Tibial nerve (tissue), 4 donors: Measurements from ENCODE around the gene AFF2. TPM values are rescaled to one million over a fixed set of nuclear protein-coding genes. Genes with fewer than 3 reads are reported as not detected.

Experiments used
- DNase-seq, 2 donors: peaks; one replicate each; pipeline ENCODE4 v3.0.0-alpha.2; 2019; ENCODE audit warnings: low spot score in 2 of 2
- H3K27ac ChIP-seq, 4 donors: fragments of 200-600 bp; sonication (generic) in 3 of 4; one replicate each; pipeline ENCODE4 v1.5.1; 2017 to 2019; ENCODE audit warnings: mild to moderate bottlenecking in 1 of 4
- H3K27me3 ChIP-seq, 2 donors: fragments of 200-600 bp; sonication (generic) in 1 of 2; one replicate each; pipeline versions ENCODE4 v1.5.1 to v1.6.0; 2017 to 2019
- H3K36me3 ChIP-seq, 3 donors: fragments of 200-600 bp; sonication (generic); one replicate each; pipeline ENCODE4 v1.5.1; 2018 to 2019
- H3K4me1 ChIP-seq, 4 donors: fragments of 200-600 bp; sonication (generic) in 3 of 4; one replicate each; pipeline ENCODE4 v1.5.1; 2017 to 2019
- H3K4me3 ChIP-seq, 4 donors: fragments of 200-600 bp; sonication (generic) in 3 of 4; one replicate each; pipeline ENCODE4 v1.5.1; 2017 to 2019; ENCODE audit warnings: mild to moderate bottlenecking in 1 of 4, moderate library complexity in 1 of 4
- H3K9me3 ChIP-seq, 4 donors: fragments of 200-600 bp; sonication (generic) in 3 of 4; one replicate each; pipeline ENCODE4 v1.5.1; 2017 to 2019
- EP300 ChIP-seq, 2 donors: sonication (generic); formaldehyde crosslinking; IDR thresholded peaks; one replicate each; pipeline ENCODE4 v1.6.1; 2017; ENCODE audit warnings: antibody characterized with exemption in 2 of 2, mild to moderate bottlenecking in 1 of 2
- POLR2A ChIP-seq, 2 donors: fragments of 450-650 bp; IDR thresholded peaks; one replicate each; pipeline ENCODE4 v1.6.1; 2017; ENCODE audit warnings: antibody characterized with exemption in 2 of 2, mild to moderate bottlenecking in 2 of 2, moderate library complexity in 2 of 2
- WGBS, 2 donors: methylation state at CpG; one replicate each; pipeline ENCODE4 v1.1.5; 2018; 5-methylcytosine and 5-hydroxymethylcytosine counted together
- total RNA-seq, 4 donors: library from RNA; depleted of rRNA; stranded (reverse); fragments of >200 nt; gene quantifications; one replicate each; pipeline ENCODE4 v1.1.0, GENCODE V29; 2016
- TF ChIP-seq, protein P1 (sequence below), 5 experiments: fragments of 200-600 bp in 3 of 5; fragments of 450-650 bp in 2 of 5; sonication (generic) in 3 of 5; IDR thresholded peaks; one replicate each; pipeline ENCODE4 v1.5.1; 2016 to 2019; ENCODE audit warnings: antibody characterized with exemption in 5 of 5, mild to moderate bottlenecking in 3 of 5, moderate library complexity in 2 of 5

Gene AFF2
- total RNA-seq, 4 donors from 2014 or later, result 13.2 to 20.3 (median 16.1) TPM

DNA sequence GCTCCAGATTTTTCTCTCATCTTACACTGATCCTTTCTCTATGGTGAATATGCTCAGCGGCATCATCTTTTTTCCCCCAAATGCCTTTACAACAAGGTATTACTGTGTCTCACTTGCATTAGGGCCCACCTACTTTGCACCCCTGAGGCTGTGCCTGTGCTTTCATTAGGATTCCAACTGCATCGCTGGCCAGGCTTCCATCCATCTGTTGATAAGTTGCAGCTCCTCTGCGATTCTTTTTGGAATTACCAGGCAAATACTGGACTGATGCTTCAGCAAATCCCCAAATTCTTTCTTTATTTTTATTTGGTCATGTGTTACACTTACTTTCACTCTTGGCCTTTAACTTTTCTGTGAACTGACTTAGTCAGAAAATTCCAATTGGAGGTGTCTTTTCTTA is 77.3 kb downstream of the AFF2 start:
- TF ChIP-seq EP300 (IDR thresholded peaks at IDR 0.05), result no peak
- no peak for TF ChIP-seq POLR2A (IDR thresholded peaks at IDR 0.05)
- TF ChIP-seq, protein P1, sequence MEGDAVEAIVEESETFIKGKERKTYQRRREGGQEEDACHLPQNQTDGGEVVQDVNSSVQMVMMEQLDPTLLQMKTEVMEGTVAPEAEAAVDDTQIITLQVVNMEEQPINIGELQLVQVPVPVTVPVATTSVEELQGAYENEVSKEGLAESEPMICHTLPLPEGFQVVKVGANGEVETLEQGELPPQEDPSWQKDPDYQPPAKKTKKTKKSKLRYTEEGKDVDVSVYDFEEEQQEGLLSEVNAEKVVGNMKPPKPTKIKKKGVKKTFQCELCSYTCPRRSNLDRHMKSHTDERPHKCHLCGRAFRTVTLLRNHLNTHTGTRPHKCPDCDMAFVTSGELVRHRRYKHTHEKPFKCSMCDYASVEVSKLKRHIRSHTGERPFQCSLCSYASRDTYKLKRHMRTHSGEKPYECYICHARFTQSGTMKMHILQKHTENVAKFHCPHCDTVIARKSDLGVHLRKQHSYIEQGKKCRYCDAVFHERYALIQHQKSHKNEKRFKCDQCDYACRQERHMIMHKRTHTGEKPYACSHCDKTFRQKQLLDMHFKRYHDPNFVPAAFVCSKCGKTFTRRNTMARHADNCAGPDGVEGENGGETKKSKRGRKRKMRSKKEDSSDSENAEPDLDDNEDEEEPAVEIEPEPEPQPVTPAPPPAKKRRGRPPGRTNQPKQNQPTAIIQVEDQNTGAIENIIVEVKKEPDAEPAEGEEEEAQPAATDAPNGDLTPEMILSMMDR (IDR thresholded peaks at IDR 0.05), result no peak
- no peaks in the 10 kb centered on the region for H3K4me1 ChIP-seq
- no peak for DNase-seq
- H3K27me3 ChIP-seq, result no peaks in the 10 kb centered on the region
- no peaks in the 10 kb centered on the region for H3K36me3 ChIP-seq
- H3K9me3 ChIP-seq, result no peaks in the 10 kb centered on the region
- WGBS, 2 donors, result 75 to 76% methylated on average over 3 of the region's 3 CpGs
- H3K27ac ChIP-seq, result no peak overlapping the region
- no peak overlapping the region for H3K4me3 ChIP-seq

DNA sequence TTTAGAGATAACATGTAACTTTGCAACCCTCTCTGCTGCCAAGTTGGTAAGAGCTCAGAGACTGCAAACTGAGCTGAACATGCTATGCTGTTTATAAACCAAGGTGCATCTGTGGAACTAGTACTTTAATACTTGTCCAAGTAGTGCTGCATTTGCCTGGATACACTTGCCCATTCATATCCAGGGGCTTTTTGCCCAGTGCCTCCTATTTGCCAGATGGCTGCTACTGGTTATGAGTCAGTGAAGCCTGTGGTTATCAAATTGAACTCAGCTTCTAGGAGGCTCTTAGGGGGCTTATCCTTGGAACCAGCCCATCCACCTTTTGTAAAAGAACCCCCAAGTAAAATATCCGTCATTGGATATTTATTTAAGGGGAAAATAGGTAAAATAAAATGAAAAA is 79.6 kb downstream of the AFF2 start:
- H3K36me3 ChIP-seq, result no peaks in the 10 kb centered on the region
- no peaks in the 10 kb centered on the region for H3K27me3 ChIP-seq
- H3K27ac ChIP-seq, result no peak overlapping the region
- H3K9me3 ChIP-seq, result no peaks in the 10 kb centered on the region
- WGBS, 2 donors, result 0% methylated on average over 1 of the region's 1 CpG
- TF ChIP-seq, protein P1 (IDR thresholded peaks at IDR 0.05), result no peak
- no peak for TF ChIP-seq EP300 (IDR thresholded peaks at IDR 0.05)
- no peak for TF ChIP-seq POLR2A (IDR thresholded peaks at IDR 0.05)
- DNase-seq, result no peak
- H3K4me1 ChIP-seq, result no peaks in the 10 kb centered on the region
- no peak overlapping the region for H3K4me3 ChIP-seq

DNA sequence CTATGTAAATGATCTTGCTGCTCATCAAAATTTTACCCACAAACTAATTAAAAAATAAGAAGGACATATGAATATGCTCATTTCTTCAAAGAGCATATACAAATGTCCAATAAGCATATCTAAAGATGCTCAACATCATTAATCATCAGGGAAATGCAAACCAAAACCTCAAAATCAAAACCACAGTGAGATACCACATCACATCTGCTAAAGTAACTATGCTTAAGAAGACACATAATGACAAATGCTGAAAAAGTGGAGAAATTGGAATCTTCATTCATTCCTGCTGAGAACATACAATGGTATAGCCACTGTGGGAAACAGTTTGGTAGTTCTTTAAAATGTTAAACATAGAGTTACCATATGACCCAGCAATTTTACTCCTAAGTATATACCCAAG is 81.9 kb downstream of the AFF2 start:
- TF ChIP-seq, protein P1 (IDR thresholded peaks at IDR 0.05), result no peak
- no peaks in the 10 kb centered on the region for H3K27me3 ChIP-seq
- H3K4me3 ChIP-seq, result no peak overlapping the region
- H3K36me3 ChIP-seq, result no peaks in the 10 kb centered on the region
- H3K9me3 ChIP-seq, result no peaks in the 10 kb centered on the region
- no peak for DNase-seq
- H3K27ac ChIP-seq, result no peak overlapping the region
- H3K4me1 ChIP-seq, result no peaks in the 10 kb centered on the region

DNA sequence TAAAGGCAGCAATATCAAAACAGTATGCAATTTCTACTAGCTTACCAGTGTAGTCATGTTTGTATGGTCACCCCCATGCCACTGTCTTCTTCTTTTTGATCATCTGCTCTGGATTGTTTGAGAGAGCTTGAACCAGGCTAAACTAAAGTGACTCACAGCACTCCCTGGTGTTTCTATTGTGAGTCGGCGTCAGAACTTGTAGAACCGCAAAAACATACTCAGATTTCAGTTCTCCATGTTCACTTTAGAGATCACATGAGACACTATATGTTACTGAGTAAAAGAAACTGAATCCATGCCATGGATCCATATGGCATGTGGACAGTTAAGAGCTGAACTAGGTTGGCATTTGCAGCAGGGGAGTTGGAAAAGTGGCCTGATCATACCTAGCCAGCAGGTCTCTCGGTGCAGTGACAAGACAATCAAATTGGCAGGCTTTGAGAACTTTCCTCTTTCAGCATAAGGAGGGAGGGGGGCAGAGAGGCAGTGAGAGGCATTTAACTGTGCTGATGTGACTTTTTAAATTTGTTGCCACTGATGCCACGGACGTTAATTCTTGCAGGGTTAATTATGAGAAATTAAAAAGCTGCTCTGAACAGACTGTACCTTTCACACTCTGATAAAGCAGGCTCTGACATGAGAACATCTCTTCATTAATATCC is 88.4 kb downstream of the AFF2 start:
- no peaks in the 10 kb centered on the region for H3K27me3 ChIP-seq
- no peak overlapping the region for H3K27ac ChIP-seq
- no peak for DNase-seq
- TF ChIP-seq EP300 (IDR thresholded peaks at IDR 0.05) (no peak), POLR2A (IDR thresholded peaks at IDR 0.05) (no peak)
- TF ChIP-seq, protein P1 (IDR thresholded peaks at IDR 0.05), result no peak
- WGBS, 2 donors, result 75 to 79% methylated on average over 6 of the region's 6 CpGs
- H3K4me1 ChIP-seq, result no peaks in the 10 kb centered on the region
- no peaks in the 10 kb centered on the region for H3K9me3 ChIP-seq
- no peak overlapping the region for H3K4me3 ChIP-seq
- H3K36me3 ChIP-seq, result no peaks in the 10 kb centered on the region

DNA sequence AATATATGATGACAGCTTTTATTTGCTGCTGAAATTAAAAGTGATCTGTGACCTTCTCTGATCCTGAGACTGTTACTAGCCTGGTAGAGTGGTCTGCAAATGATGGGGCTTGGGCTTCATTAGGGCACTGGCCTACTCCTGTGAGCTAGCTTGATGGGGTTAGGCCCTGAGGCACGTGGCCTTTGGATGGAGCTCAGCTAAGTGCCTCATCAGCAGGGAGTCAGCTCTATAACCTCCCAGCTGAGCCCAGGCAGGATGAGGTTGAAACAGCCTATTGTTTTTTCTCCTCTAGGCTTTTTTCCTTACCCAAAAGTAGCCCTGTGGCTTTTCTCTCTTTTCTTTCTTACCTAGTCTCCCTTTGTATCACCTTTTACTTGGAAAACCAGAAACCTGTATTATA is 92.2 kb downstream of the AFF2 start:
- Histone ChIP-seq H3K4me3 (no peak overlapping the region), H3K27me3 (no peaks in the 10 kb centered on the region), H3K36me3 (no peaks in the 10 kb centered on the region), H3K9me3 (no peaks in the 10 kb centered on the region), H3K27ac (no peak overlapping the region), H3K4me1 (no peaks in the 10 kb centered on the region)
- no peak for DNase-seq
- TF ChIP-seq POLR2A (IDR thresholded peaks at IDR 0.05), result no peak
- TF ChIP-seq, protein P1 (IDR thresholded peaks at IDR 0.05), result no peak
- 21 to 43% methylated on average over 1 of the region's 1 CpG for WGBS, 2 donors
